IMR-90 (cell line): Measurements from ENCODE around the gene RASGRP1. TPM values are rescaled to one million over a fixed set of nuclear protein-coding genes. Genes with fewer than 3 reads are reported as not detected.

ENCODE experiments used
- ATAC-seq: fragments of 200-7000 bp; cut with Tn5 transposase; 2 replicates; pipeline ENCODE4 v1.9.1; 2020; ENCODE audit warnings: low read depth, mild to moderate bottlenecking, moderate library complexity
- BruUV-seq: library from RNA; stranded (reverse); fragments of 400-500 nt; replicated peaks from 2 replicates; lab custom pipeline; 2021; lab: Mats Ljungman, UMichigan
- CTCF ChIA-PET: fragments of 300-600 bp; formaldehyde crosslinking; extraction: SDS; loops from one replicate; lab custom pipeline; 2021; ENCODE audit warnings: antibody characterized with exemption; lab: Yijun Ruan, JAX
- POLR2A ChIA-PET: fragments of 300-600 bp; sonication (Branson Sonifier 250); formaldehyde crosslinking; loops from one replicate; lab custom pipeline; 2022; ENCODE audit warnings: antibody characterized with exemption; ENCODE audit not compliant: unreplicated experiment; lab: Charles Lee
- DNase-seq: peaks from one replicate; pipeline ENCODE4 v3.0.0; 2013
- H2AFZ ChIP-seq: replicated peaks from 2 replicates; pipeline ENCODE3; 2013; ENCODE audit warnings: low read length, mild to moderate bottlenecking; ENCODE audit not compliant: poor library complexity
- H2AK5ac ChIP-seq: 2 replicates; pipeline ENCODE4 v1.6.1; 2013; ENCODE audit warnings: low read depth, low read length, inconsistent platforms
- H2AK9ac ChIP-seq: replicated peaks from 2 replicates; pipeline ENCODE3; 2013; ENCODE audit warnings: mild to moderate bottlenecking, low read depth, low read length, moderate library complexity; ENCODE audit not compliant: poor library complexity
- H2BK120ac ChIP-seq: 2 replicates; pipeline ENCODE4 v1.6.1; 2013; ENCODE audit warnings: low read depth, low read length, inconsistent platforms
- H2BK15ac ChIP-seq: 3 replicates; pipeline ENCODE4 v1.6.1; 2013; ENCODE audit warnings: low read depth, low read length, inconsistent platforms
- H2BK20ac ChIP-seq: 2 replicates; pipeline ENCODE4 v1.6.1; 2013; ENCODE audit warnings: low read depth, mild to moderate bottlenecking, inconsistent platforms, low read length, moderate library complexity
- H2BK5ac ChIP-seq: 2 replicates; pipeline ENCODE4 v1.6.1; 2013; ENCODE audit warnings: mild to moderate bottlenecking, low read depth, low read length, inconsistent platforms; ENCODE audit not compliant: poor library complexity, severe bottlenecking
- H3K14ac ChIP-seq: replicated peaks from 2 replicates; pipeline ENCODE4 v1.6.1; 2013; ENCODE audit warnings: low read depth, low read length, inconsistent platforms
- H3K18ac ChIP-seq: 2 replicates; pipeline ENCODE4 v1.6.1; 2013; ENCODE audit warnings: low read depth, low read length, control low read depth
- H3K23ac ChIP-seq: 2 replicates; pipeline ENCODE4 v1.6.1; 2013; ENCODE audit warnings: low read depth, low read length, inconsistent platforms
- H3K27ac ChIP-seq: 2 replicates; pipeline ENCODE4 v1.5.1; 2013; ENCODE audit warnings: mild to moderate bottlenecking, control low read depth, low read length; ENCODE audit not compliant: insufficient read depth
- H3K27me3 ChIP-seq: 2 replicates; pipeline ENCODE4 v1.6.1; 2013; ENCODE audit warnings: low read length; ENCODE audit not compliant: control insufficient read depth, insufficient read depth
- H3K36me3 ChIP-seq: 2 replicates; pipeline ENCODE4 v1.6.1; 2013; ENCODE audit warnings: low read length, mixed read lengths; ENCODE audit not compliant: control insufficient read depth, insufficient read depth
- H3K4ac ChIP-seq: 2 replicates; pipeline ENCODE4 v1.6.1; 2013; ENCODE audit warnings: low read depth, low read length, inconsistent platforms
- H3K4me1 ChIP-seq: 2 replicates; pipeline ENCODE4 v1.6.1; 2013; ENCODE audit warnings: low read length, mixed read lengths; ENCODE audit not compliant: control insufficient read depth, insufficient read depth
- H3K4me2 ChIP-seq: 2 replicates; pipeline ENCODE4 v1.6.1; 2013; ENCODE audit warnings: low read depth, mild to moderate bottlenecking, control low read depth, low read length, moderate library complexity
- H3K4me3 ChIP-seq: 2 replicates; pipeline ENCODE4 v1.5.1; 2013; ENCODE audit warnings: low read depth, mild to moderate bottlenecking, control low read depth, low read length, moderate library complexity; ENCODE audit not compliant: insufficient read depth
- H3K56ac ChIP-seq: 2 replicates; pipeline ENCODE4 v1.6.1; 2013; ENCODE audit warnings: low read length, inconsistent platforms; ENCODE audit not compliant: insufficient read depth; ENCODE audit errors: extremely low read depth
- H3K79me1 ChIP-seq, 2 experiments: 2 replicates each; pipeline ENCODE4 v1.6.1; 2013; ENCODE audit warnings: low read length in 2 of 2, inconsistent platforms in 1 of 2, low read depth in 1 of 2
- H3K9ac ChIP-seq: 2 replicates; pipeline ENCODE4 v1.6.1; 2013; ENCODE audit warnings: low read depth, low read length, control low read depth
- H3K9me1 ChIP-seq: 2 replicates; pipeline ENCODE4 v1.6.1; 2013; ENCODE audit warnings: low read length, inconsistent platforms; ENCODE audit not compliant: insufficient read depth
- H3K9me3 ChIP-seq: 2 replicates; pipeline ENCODE4 v1.6.1; 2013; ENCODE audit warnings: low read length; ENCODE audit not compliant: control insufficient read depth, insufficient read depth
- H4K20me1 ChIP-seq: 2 replicates; pipeline ENCODE4 v1.6.1; 2013; ENCODE audit warnings: low read length, inconsistent platforms; ENCODE audit not compliant: insufficient read depth
- H4K5ac ChIP-seq: 2 replicates; pipeline ENCODE4 v1.6.1; 2013; ENCODE audit warnings: mild to moderate bottlenecking, low read depth, low read length, control low read depth
- H4K8ac ChIP-seq, 2 experiments: 2 replicates each; pipeline ENCODE4 v1.6.1; 2013; ENCODE audit warnings: low read depth in 2 of 2, low read length in 2 of 2, control low read depth in 1 of 2, inconsistent platforms in 1 of 2
- H4K91ac ChIP-seq: 2 replicates; pipeline ENCODE4 v1.6.1; 2013; ENCODE audit warnings: low read depth, low read length, inconsistent platforms; ENCODE audit not compliant: insufficient read depth
- BHLHE40 ChIP-seq: fragments of 150-350 bp; IDR thresholded peaks from 2 replicates; pipeline ENCODE4 v1.6.1; 2016; ENCODE audit warnings: mild to moderate bottlenecking, low read depth, low read length
- CEBPB ChIP-seq: IDR thresholded peaks from 2 replicates; pipeline ENCODE4 v1.6.1; 2012; ENCODE audit warnings: low read depth, low read length, improper control_type of control experiment
- CHD1 ChIP-seq: IDR thresholded peaks from 2 replicates; pipeline ENCODE4 v1.6.1; 2012; ENCODE audit warnings: low read depth, low read length, improper control_type of control experiment
- CTCF ChIP-seq: conservative IDR thresholded peaks from 2 replicates; pipeline ENCODE4 v1.5.1; 2012; ENCODE audit warnings: mild to moderate bottlenecking, low read depth, low read length, improper control_type of control experiment
- ELK1 ChIP-seq: fragments of 150-350 bp; IDR thresholded peaks from 2 replicates; pipeline ENCODE4 v1.6.1; 2016; ENCODE audit warnings: low read depth, mild to moderate bottlenecking, low read length, moderate library complexity, borderline replicate concordance
- FOS ChIP-seq: fragments of 150-350 bp; IDR thresholded peaks from 2 replicates; pipeline ENCODE4 v1.6.1; 2016; ENCODE audit warnings: low read depth, low read length
- MAFK ChIP-seq: IDR thresholded peaks from 2 replicates; pipeline ENCODE4 v1.6.1; 2012; ENCODE audit warnings: low read depth, low read length, improper control_type of control experiment
- MXI1 ChIP-seq: IDR thresholded peaks from 2 replicates; pipeline ENCODE4 v1.6.1; 2012; ENCODE audit warnings: low read depth, mild to moderate bottlenecking, low read length, moderate library complexity, borderline replicate concordance
- NFE2L2 ChIP-seq: fragments of 150-350 bp; IDR thresholded peaks from 2 replicates; pipeline ENCODE4 v1.6.1; 2016; ENCODE audit warnings: low read depth, mild to moderate bottlenecking, low read length
- POLR2A ChIP-seq: IDR thresholded peaks from 2 replicates; pipeline ENCODE4 v1.6.1; 2012; ENCODE audit warnings: mild to moderate bottlenecking, low read depth, low read length
- RAD21 ChIP-seq: IDR thresholded peaks from 2 replicates; pipeline ENCODE4 v1.6.1; 2012; ENCODE audit warnings: low read length, improper control_type of control experiment
- RCOR1 ChIP-seq: IDR thresholded peaks from 2 replicates; pipeline ENCODE4 v1.6.1; 2012; ENCODE audit warnings: mild to moderate bottlenecking, low read length, improper control_type of control experiment; ENCODE audit not compliant: insufficient replicate concordance
- RFX5 ChIP-seq: IDR thresholded peaks from 2 replicates; pipeline ENCODE4 v1.8.0; 2012; ENCODE audit warnings: low read depth, mild to moderate bottlenecking, low read length, moderate library complexity
- SMC3 ChIP-seq: fragments of 150-350 bp; IDR thresholded peaks from 2 replicates; pipeline ENCODE4 v1.6.1; 2016; ENCODE audit warnings: low read depth, mild to moderate bottlenecking, antibody characterized with exemption, low read length, moderate library complexity
- USF2 ChIP-seq: fragments of 150-350 bp; IDR thresholded peaks from 2 replicates; pipeline ENCODE4 v1.6.1; 2017; ENCODE audit warnings: mild to moderate bottlenecking, antibody characterized with exemption, low read length, low read depth
- WGBS, 2 experiments: methylation state at CpG; one replicate each; pipeline versions ENCODE4 v1.1.5 to v1.1.7; 2013; ENCODE audit warnings: missing lambda C conversion rate in 2 of 2; ENCODE audit not compliant: insufficient read length in 1 of 2; ENCODE audit errors: extremely low coverage in 2 of 2; 5-methylcytosine and 5-hydroxymethylcytosine counted together
- dilution Hi-C: fragments of 300-500 bp; cut with HindIII; formaldehyde crosslinking; loops from one replicate; pipeline ENCODE4 v1.14.3; 2018; ENCODE audit warnings: low sequenced_read_pairs; ENCODE audit not compliant: unreplicated experiment
- in situ Hi-C: fragments of 300-500 bp; cut with MboI; formaldehyde crosslinking; loops from 3 replicates; pipeline ENCODE4 v1.14.3; 2019; ENCODE audit warnings: low sequenced_read_pairs, inconsistent platforms, mixed read lengths
- intact Hi-C: fragments of 100-400 bp; cut with micrococcal nuclease; formaldehyde crosslinking; loops from 2 replicates; pipeline ENCODE4 v1.10.0; 2022
- polyA plus RNA-seq, 3 experiments: library from polyadenylated mRNA; depleted of rRNA; stranded (reverse); fragments of >200 nt; gene quantifications; 2 replicates each; pipeline ENCODE4 v1.2.3, GENCODE V29; 2012; ENCODE audit warnings: low replicate concordance in 1 of 3
- total RNA-seq: library from RNA; depleted of rRNA; stranded (reverse); fragments of >200 nt; gene quantifications from 2 replicates; pipeline ENCODE4 v1.2.3, GENCODE V29; 2012

Gene RASGRP1
- total and polyA plus RNA-seq, 2 of the 4 experiments (the other 2 are of a cell fraction): 1.4 to 3.2 TPM

- intact Hi-C loops: no loop called here
- WGBS, 2 experiments: 90% methylated on average over 3 of the region's 7 CpGs; no CpG with 5 or more reads in 1 of the 2 experiments
- no peak overlapping the region for H2AK5ac ChIP-seq
These were observed 57.0 kb downstream of the RASGRP1 start for GRCh38 chr15:38507570-38507969.

More at GRCh38 chr15:38507570-38507969, 57.0 kb downstream of the RASGRP1 start:
- Histone ChIP-seq H3K79me1 (no peaks in the 10 kb centered on the region), H2BK5ac (no peak overlapping the region), H3K27me3 (no peaks in the 10 kb centered on the region), H3K36me3 (no peaks in the 10 kb centered on the region), H2AK9ac (peak overlapping the region; percentile 15), H3K23ac (no peak overlapping the region), H3K18ac (no peak overlapping the region), H3K4me3 (no peak overlapping the region), H2BK120ac (no peak overlapping the region), H4K8ac (no peak overlapping the region), H4K20me1 (no peaks in the 10 kb centered on the region), H2BK15ac (no peak overlapping the region), H3K9me1 (no peaks in the 10 kb centered on the region), H3K14ac (no peak overlapping the region), H4K5ac (no peak overlapping the region), H3K9me3 (no peaks in the 10 kb centered on the region), H4K91ac (no peak overlapping the region), H3K56ac (no peak overlapping the region), H3K4me1 (no peaks in the 10 kb centered on the region; the same call in 1 of the 2 replicates), H3K4me2 (no peak overlapping the region), H3K4ac (no peak overlapping the region), H3K9ac (no peak overlapping the region), H2BK20ac (no peak overlapping the region), H2AFZ (no peak overlapping the region), H3K27ac (no peak overlapping the region)
- TF ChIP-seq ELK1 (no peak), CHD1 (no peak), FOS (no peak), NFE2L2 (no peak), CTCF (no peak), BHLHE40 (no peak), RAD21 (no peak), RCOR1 (no peak), RFX5 (no peak), CEBPB (no peak), SMC3 (no peak), POLR2A (no peak), MXI1 (no peak), MAFK (no peak), USF2 (no peak)
- dilution Hi-C loops: no loop called here
- BruUV-seq: no TSS peak
- ATAC-seq: no peak
- ChIA-PET CTCF (interaction anchor here (0.5 kb wide), 1 partner anchor 38 kb away, joined by 3 read pairs; no protein-coding TSS in a partner anchor), POLR2A (interaction anchor here (0.6 kb wide), 1 partner anchor 944 kb away, joined by 3 read pairs; no protein-coding TSS in a partner anchor)
- DNase-seq: no peak
- in situ Hi-C loops: no loop called here
